H1 (cell line): ENCODE results near the gene PTMA.
A peak's percentile ranks its signal among the peaks of the same experiment; 100 is the strongest.

Source experiments
- JUN ChIP-seq: IDR thresholded peaks from 2 replicates; pipeline ENCODE4 v1.6.1; 2011; ENCODE audit warnings: low read depth, mild to moderate bottlenecking, improper control_type of control experiment, low read length
- MAFK ChIP-seq: IDR thresholded peaks from 2 replicates; pipeline ENCODE4 v1.6.1; 2012; ENCODE audit warnings: low read depth, mild to moderate bottlenecking, improper control_type of control experiment, low read length
- POLR2AphosphoS5 ChIP-seq: IDR thresholded peaks from 2 replicates; pipeline ENCODE4 v1.6.1; 2011; ENCODE audit warnings: low read depth, low read length
- SIN3A ChIP-seq, 2 experiments: IDR thresholded peaks in 1 of 2; conservative IDR thresholded peaks in 1 of 2; 2 replicates each; pipeline ENCODE4 v1.6.1; 2011 to 2012; ENCODE audit warnings: low read length in 2 of 2, improper control_type of control experiment in 1 of 2, low read depth in 1 of 2, mild to moderate bottlenecking in 1 of 2
- SIX5 ChIP-seq: IDR thresholded peaks from 2 replicates; pipeline ENCODE4 v1.6.1; 2011; ENCODE audit warnings: mild to moderate bottlenecking, low read depth, low read length
- SP1 ChIP-seq: IDR thresholded peaks from 2 replicates; pipeline ENCODE4 v1.6.1; 2011; ENCODE audit warnings: low read depth, low read length
- TF ChIP-seq, protein P1 (sequence below), 3 experiments: IDR thresholded peaks; 1 replicate in 2 of 3; 2 replicates in 1 of 3; pipeline versions ENCODE4 v1.5.1 to v1.6.1; 2011; ENCODE audit warnings: low read length in 3 of 3, mild to moderate bottlenecking in 3 of 3, inconsistent platforms in 2 of 3, low read depth in 1 of 3, moderate library complexity in 1 of 3; ENCODE audit not compliant: insufficient read depth in 1 of 3; ENCODE audit errors: control extremely low read depth in 1 of 3

DNA sequence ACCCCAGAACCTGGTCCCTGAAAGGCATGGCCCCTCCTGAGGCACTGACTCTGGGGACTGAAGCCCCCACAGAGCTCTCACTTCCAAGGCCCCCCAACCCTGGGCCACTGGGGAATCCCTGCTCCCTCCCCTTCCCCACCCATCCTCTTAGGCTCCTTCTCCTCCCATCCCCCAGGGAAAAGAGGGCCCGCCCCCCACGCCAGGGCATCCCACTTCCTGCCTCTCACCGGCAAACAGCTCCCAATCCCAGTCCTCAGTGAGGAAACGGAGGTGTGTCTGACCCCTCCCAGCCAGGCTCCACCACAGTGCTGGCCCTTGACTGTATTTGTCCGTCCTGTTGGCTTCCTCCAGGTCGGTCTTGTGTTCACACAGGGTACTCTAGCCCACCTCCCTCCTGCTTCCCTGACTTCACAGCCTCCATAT, 35.0 kb upstream of the PTMA start:
- TF ChIP-seq SIN3A (conservative IDR thresholded peaks at IDR 0.05 in 1 of 2, IDR thresholded peaks at IDR 0.05 in 1 of 2; ENCODE audit: low read depth in 1 of 2, low read length in 2 of 2): peak in 1 of 2 experiments; percentile 68; a peak in 1 of 4 replicates
- peak; percentile 73 for TF ChIP-seq POLR2AphosphoS5
- TF ChIP-seq, protein P1, sequence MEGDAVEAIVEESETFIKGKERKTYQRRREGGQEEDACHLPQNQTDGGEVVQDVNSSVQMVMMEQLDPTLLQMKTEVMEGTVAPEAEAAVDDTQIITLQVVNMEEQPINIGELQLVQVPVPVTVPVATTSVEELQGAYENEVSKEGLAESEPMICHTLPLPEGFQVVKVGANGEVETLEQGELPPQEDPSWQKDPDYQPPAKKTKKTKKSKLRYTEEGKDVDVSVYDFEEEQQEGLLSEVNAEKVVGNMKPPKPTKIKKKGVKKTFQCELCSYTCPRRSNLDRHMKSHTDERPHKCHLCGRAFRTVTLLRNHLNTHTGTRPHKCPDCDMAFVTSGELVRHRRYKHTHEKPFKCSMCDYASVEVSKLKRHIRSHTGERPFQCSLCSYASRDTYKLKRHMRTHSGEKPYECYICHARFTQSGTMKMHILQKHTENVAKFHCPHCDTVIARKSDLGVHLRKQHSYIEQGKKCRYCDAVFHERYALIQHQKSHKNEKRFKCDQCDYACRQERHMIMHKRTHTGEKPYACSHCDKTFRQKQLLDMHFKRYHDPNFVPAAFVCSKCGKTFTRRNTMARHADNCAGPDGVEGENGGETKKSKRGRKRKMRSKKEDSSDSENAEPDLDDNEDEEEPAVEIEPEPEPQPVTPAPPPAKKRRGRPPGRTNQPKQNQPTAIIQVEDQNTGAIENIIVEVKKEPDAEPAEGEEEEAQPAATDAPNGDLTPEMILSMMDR (IDR thresholded peaks at IDR 0.05; ENCODE audit: control extremely low read depth in 1 of 3, insufficient read depth in 1 of 3, low read depth in 1 of 3, low read length in 3 of 3): no peak
- TF ChIP-seq MAFK: no peak
- 0 out of 2 replicates have a peak, but pooled peaks have one; percentile 36 for TF ChIP-seq SP1
- no peak for TF ChIP-seq SIX5
- TF ChIP-seq JUN: no peak
